Stimulated activated CD4-positive, alpha-beta T cell treated with anti-CD3 and anti-CD28 coated beads, Interleukin-2, amount 100 ng/mL, for 4 hours (primary cell): ENCODE measurements around the gene SLC31A1.
"Not testable (repeated sequence)": the region's sequence is repeated elsewhere in the genome, so short reads cannot be mapped to it uniquely, and the experiment has no call there.

ENCODE experiments used
- DNase-seq: peaks from one replicate; pipeline ENCODE4 v3.0.0-alpha.2; 2020; ENCODE audit warnings: low read depth

Gene SLC31A1

GRCh38 chr9:113266174-113266573 lies 44.8 kb downstream of the SLC31A1 start:
- no peak for DNase-seq

- DNase-seq: no peak
These were observed 46.7 kb downstream of the SLC31A1 start for GRCh38 chr9:113267911-113268566.

- DNase-seq: no peak
These were observed 48.0 kb downstream of the SLC31A1 start for GRCh38 chr9:113269355-113269754.

GRCh38 chr9:113269871-113270270 lies 48.5 kb downstream of the SLC31A1 start:
- DNase-seq: no peak

DNA sequence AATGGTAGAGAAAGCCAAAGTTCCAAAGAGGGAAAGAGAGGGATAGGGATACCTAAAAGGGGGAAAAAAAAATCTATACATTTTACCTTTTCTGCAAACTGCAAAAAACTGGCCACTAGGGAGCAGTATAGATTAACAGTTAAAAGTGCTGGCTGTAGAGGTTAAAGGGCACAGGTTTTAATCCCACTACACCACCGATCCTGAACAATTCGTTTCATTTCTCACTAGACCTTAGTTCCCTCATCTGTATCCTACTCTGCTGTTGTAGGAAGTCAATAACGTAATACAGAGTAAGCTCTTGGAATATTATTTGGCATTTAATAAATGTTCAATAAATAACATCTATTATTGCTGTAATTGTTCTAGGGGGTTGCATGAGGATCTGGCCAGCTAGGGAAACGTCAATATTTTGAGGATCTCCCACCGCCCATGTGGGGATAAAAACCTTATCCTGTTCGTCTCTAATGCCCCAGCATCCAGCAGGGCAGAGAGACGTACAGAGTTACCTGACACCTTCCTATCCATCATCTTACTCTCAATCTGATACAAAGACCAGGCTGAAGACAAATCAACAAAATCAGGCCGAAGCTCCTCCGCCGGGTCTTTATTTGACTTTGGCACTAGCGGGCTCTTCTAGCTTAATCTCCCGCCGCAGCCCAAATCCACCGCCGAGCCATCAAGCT lies 53.3 kb downstream of the SLC31A1 start:
- peak; percentile 13 for DNase-seq

DNA sequence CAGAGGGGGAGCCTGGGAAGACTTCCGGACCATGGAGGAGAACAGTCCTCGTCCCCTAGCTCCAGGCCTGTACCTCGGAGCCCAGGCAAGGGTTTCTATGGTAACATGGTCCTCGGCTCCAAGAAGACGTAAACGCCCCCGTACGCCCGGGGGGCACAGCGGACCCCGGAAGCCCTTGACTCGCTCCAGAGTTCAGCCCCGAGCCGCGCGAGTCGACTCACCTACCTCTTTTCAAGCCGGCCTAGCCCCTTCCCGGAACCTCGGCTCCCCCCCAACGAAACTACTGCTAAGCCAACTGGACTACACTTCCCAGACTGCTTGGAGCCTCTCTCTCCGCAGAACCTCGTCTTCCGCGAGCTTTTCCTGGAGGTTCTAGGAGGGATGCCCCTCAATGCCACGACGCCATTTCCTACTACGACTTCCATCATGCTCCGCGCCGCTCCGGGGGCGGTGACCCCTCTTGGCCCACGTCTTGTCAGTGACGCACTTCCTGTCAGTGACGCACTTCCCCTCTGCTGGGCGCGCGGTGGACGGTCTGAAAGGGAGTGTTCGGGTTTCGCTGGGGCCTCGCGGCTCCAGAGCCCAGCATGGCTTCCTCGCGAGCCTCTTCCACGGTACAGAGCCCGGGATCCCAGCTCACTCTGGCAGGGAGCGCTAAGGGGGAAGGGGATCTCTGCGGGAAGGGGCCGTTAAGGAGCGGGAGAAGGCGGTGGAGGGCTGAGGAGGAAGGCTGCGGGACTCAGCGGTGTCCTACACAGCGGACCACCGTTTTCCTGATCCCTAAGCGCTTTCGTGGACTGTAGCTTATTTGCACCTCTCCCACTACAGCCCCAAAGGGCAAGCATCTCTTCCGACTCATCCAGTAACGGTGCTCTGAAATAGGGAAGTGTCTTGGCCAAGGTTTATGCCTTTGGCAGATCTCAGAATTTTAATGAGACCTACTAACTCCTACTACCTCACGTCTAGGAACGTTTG lies 54.1 kb downstream of the SLC31A1 start, which contains the start of the genes CDC26 and PRPF4:
Gene CDC26 (minus strand): TSS at position 416 of the 975 bp plus-strand sequence. CDS start 3,065 bp downstream, outside the sequence.
Gene PRPF4 (plus strand): TSS at position 502 of the 975 bp plus-strand sequence. CDS start 86 bp downstream, at position 588.
- peak; percentile 96 for DNase-seq

DNA sequence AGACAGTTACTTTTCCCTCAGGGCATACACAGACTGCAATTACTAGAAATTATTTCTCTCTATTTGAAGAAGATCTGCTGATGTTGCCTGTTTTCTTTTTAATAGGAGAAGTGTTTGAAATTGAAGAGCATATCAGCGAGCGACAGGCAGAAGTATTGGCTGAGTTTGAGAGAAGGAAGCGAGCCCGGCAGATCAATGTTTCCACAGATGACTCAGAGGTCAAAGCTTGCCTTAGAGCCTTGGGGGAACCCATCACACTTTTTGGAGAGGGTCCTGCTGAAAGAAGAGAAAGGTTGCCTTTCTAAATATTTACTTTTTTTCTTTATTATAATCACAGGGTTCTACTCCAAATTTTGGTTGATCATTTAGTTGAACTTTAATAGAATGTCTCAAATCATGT lies 57.5 kb downstream of the SLC31A1 start:
- no peak for DNase-seq

DNA sequence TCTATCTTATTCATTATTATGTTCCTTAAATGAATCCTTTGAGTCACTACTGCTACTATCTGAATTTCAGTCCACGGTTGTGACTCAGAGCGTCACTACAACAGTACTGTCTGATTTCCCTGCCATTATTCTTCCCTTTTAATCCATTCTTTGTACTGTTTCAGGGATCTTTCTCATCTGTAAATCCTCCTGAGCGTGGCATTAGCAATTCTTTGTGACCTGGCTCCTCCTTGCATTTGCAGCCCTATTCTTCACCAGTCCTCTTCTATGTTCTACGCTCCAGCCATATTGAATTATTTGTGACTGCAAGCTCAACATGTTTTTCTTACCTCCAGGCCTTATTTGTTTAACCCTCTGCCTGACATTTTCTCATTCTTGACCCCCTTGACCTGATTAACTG lies 60.0 kb downstream of the SLC31A1 start:
- DNase-seq: no peak

GRCh38 chr9:113289091-113289490 lies 67.7 kb downstream of the SLC31A1 start:
- no peak for DNase-seq

DNA sequence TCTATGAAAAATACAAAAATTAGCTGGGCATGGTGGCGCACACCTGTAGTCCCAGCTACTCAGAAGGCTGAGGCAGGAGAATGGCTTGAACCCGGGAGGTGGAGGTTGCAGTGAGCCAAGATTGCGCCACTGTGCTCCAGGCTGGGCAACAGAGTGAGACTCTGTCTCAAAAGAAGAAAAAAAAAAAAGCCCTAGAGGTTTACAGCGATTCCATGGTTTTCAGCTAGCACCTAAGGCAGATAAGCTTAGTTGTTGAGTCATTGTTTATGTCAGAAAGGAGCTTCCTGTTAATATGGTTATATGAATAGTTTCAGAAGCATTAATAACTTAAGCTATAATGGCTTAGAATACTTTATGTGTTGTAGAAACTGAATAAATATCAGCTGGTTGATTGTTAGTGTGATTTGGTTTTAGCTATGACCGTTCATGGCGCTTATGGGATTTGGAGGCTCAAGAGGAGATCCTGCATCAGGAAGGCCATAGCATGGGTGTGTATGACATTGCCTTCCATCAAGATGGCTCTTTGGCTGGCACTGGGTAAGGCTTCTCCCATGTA lies 68.8 kb downstream of the SLC31A1 start:
- DNase-seq: no peak

DNA sequence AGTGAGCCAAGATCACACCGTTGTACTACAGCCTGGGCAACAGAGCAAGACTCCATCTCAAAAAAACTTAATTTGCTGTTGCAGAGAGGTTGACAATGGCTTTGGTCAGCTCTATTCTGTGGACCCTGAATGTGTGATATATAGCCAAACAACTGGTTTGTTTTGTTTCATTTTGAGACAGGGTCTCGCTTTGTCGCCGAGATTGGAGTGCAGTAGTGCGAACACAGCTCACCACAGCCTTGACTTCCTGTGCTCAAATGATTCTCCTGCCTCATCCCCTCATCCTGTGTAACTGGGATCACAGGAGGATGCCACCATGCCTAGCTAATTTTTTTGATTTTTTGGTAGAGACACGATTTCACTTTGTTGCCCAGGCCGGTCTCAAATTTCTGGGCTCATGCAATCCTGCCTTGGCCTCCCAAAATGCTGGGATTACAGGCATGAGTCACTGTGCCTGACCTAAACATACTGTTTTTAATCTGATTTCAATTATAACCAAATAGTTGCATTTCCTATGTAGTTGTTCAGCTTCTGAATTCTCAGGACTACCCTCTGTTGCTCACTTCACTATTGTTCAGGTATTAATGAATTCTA lies 72.0 kb downstream of the SLC31A1 start:
- no peak for DNase-seq

DNA sequence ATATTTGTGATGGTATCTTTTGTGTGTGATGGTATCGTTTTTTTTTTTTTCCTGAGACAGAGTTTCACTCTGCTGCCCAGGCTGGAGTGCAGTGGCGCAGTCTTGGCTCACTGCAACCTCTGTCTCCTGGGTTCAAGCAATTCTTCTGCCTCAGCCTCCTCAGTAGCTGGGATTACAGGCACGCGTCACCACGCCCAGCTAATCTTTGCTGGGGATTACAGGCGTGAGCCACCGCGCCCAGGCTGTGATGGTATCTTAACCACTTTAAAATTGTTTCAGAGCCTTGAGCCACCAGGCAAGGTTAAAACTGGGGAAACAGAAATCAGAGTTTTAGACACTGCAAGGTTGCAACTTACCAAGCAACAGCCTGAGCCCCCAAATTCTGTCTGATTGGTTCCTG lies 74.9 kb downstream of the SLC31A1 start:
- not testable (repeated sequence) for DNase-seq

DNA sequence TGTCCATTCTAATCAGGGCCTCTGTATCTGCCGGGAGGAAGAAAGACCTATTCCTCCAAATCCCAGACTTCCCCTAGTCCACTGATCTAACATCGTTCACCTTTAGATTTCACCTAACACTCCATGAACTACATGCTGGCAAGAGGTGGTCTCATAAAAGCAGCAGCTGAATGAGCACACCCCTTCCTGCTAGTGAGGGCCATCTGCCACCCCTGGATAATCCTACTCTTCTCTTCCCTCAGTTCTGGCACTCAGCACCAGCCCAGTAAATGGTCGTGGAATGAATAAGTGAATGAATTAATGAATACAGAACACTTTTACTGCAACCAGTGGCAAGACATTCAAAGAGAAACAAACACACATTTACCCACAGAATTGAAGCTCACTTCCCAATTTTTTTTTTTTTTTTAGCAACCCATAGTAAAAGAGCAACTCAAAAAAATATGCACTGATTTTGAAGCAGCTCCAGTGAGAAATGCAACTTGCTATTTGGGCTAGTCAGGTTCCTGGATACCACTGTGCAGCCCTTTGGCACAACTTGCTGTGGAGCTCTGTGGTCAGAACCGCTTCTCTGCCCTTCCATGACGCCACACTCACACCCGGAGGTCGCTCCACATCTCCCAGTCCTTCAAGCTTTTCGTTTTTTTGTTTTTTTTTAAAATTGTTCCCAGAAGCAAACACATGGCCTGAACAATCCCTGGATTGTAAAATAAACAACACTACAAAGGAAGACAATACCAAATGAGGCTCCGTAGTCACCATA lies 75.6 kb downstream of the SLC31A1 start:
- DNase-seq: no peak

DNA sequence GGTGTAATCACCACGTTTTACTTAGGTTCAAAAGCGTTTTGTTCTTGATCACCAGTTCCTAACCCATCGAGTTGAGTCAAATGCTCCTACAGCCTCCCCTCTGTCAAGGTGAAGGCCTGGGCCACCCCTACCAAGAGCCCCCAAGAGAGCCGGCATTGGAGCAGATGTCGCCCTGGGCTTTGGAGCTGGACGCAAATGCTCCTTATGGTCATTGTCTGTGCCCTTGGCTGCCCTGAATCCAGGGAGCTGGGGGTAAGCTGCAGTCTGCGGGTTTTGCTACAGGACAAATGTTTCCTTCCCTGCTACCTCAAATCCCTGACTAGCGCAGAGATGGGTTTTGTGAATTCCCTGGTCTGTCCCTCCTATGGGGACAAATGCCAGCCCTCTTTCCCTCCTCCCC lies 77.0 kb downstream of the SLC31A1 start:
- no peak for DNase-seq

DNA sequence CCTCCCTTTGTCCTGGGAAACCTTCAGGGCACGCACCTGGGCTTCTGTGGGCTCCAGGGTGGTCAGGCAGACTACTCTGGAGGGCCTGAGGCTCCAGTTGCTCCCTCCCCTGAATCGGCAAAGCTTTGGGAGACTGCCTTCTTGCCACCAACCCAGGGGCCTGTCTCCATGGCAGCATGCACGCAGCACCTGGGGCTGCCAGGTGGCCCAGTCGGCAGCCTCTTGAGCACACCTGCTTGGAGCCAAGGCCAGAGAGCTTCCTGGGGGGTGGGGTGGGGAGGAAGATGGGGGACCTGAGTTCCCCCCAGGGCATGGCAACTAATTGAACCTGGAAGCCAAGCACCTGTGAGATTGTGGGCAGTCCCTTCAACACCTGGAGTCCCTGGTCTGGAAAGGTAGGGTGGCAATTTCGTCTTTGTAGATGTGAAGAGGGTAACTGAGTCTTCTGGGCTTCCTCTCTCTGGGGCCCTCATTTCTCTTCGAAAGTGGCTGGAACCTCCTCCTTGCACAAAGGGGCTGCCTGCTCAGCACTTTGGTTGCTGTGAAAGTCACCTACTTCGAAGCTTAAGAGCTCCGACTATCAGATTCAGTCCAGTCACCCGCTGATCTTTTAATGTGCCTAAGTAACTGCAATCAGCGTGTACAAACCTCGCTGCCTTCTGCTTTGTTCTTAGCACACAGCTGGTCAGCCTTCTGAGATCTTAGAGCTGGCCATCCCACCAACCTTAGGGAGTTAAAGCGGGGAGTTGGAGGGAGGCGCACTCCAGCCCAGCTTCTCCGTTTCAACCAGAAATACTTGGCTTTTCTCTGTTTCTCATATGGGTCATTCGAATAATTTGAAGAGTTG lies 77.8 kb downstream of the SLC31A1 start:
- DNase-seq: no peak

- no peak for DNase-seq
These were observed 78.5 kb downstream of the SLC31A1 start for GRCh38 chr9:113299800-113300292.

GRCh38 chr9:113301548-113301947 lies 80.2 kb downstream of the SLC31A1 start:
- no peak for DNase-seq

GRCh38 chr9:113302792-113303418 lies 81.6 kb downstream of the SLC31A1 start, which contains the start of gene RNF183:
TSS of gene RNF183 (minus strand) at chr9:113303376. CDS start at chr9:113298184, 5,192 bp downstream.
- DNase-seq: no peak

GRCh38 chr9:113306566-113306965 lies 85.2 kb downstream of the SLC31A1 start:
- no peak for DNase-seq
